WTC11 (cell line): ENCODE measurements around the gene WDR75. TPM values are rescaled to one million over a fixed set of nuclear protein-coding genes. Genes with fewer than 3 reads are reported as not detected.

Experiments used
- ATAC-seq: fragments of 200-7000 bp; cut with Tn5 transposase; 2 replicates; pipeline ENCODE4 v1.10.0; 2021; ENCODE audit warnings: mild to moderate bottlenecking, moderate library complexity
- CTCF ChIA-PET: fragments of 300-600 bp; sonication (Branson Sonifier 250); formaldehyde crosslinking; loops from one replicate; lab custom pipeline; 2021; ENCODE audit warnings: antibody characterized with exemption; lab: Charles Lee
- POLR2A ChIA-PET: fragments of 350-600 bp; sonication (Branson Sonifier 250); formaldehyde crosslinking; loops from one replicate; lab custom pipeline; 2021; ENCODE audit warnings: antibody characterized with exemption; lab: Charles Lee
- DNase-seq: peaks from one replicate; pipeline ENCODE4 v3.0.0; 2021; ENCODE audit warnings: low spot score
- H3K27ac Mint-ChIP-seq: 2 replicates; pipeline ENCODE4 v1.8.0; 2021; ENCODE audit warnings: mixed read lengths
- H3K27me3 Mint-ChIP-seq: 2 replicates; pipeline ENCODE4 v1.8.0; 2021; ENCODE audit warnings: low read depth, mild to moderate bottlenecking, moderate library complexity, mixed read lengths
- H3K36me3 Mint-ChIP-seq: 2 replicates; pipeline ENCODE4 v1.8.0; 2021; ENCODE audit warnings: mixed read lengths
- H3K4me1 Mint-ChIP-seq: 2 replicates; pipeline ENCODE4 v1.8.0; 2022; ENCODE audit warnings: mixed read lengths
- H3K4me3 Mint-ChIP-seq: 2 replicates; pipeline ENCODE4 v1.8.0; 2021; ENCODE audit warnings: mild to moderate bottlenecking, moderate library complexity, mixed read lengths
- H3K9me3 Mint-ChIP-seq: 2 replicates; pipeline ENCODE4 v1.8.0; 2021; ENCODE audit warnings: mixed read lengths
- CBFB ChIP-seq: sonication (generic); formaldehyde crosslinking; IDR thresholded peaks from 2 replicates; pipeline ENCODE4 v1.8.1; 2022; ENCODE audit warnings: mild to moderate bottlenecking, low read depth, missing genetic modification reagents
- CREM ChIP-seq: sonication (generic); formaldehyde crosslinking; IDR thresholded peaks from 2 replicates; pipeline ENCODE4 v1.8.1; 2022; ENCODE audit warnings: mild to moderate bottlenecking, missing genetic modification reagents, moderate library complexity
- MYBL2 ChIP-seq: sonication (generic); formaldehyde crosslinking; IDR thresholded peaks from 2 replicates; pipeline ENCODE4 v1.8.1; 2023; ENCODE audit warnings: mild to moderate bottlenecking, moderate library complexity, missing genetic modification reagents
- RELA ChIP-seq: sonication (generic); formaldehyde crosslinking; IDR thresholded peaks from 2 replicates; pipeline ENCODE4 v1.8.1; 2022; ENCODE audit warnings: missing genetic modification reagents, mild to moderate bottlenecking, borderline replicate concordance
- RORB ChIP-seq: fragments of 250-450 bp; sonication (Bioruptor Pico); IDR thresholded peaks from 2 replicates; pipeline ENCODE4 v1.9.0; 2021; ENCODE audit warnings: mild to moderate bottlenecking
- SMAD4 ChIP-seq: sonication (generic); formaldehyde crosslinking; IDR thresholded peaks from 2 replicates; pipeline ENCODE4 v1.8.0; 2022; ENCODE audit warnings: mild to moderate bottlenecking, missing genetic modification reagents
- TCF7 ChIP-seq: sonication (generic); formaldehyde crosslinking; IDR thresholded peaks from 2 replicates; pipeline ENCODE4 v1.8.0; 2022; ENCODE audit warnings: mild to moderate bottlenecking, low read depth, missing genetic modification reagents, moderate library complexity
- ZNF121 ChIP-seq: sonication (generic); formaldehyde crosslinking; IDR thresholded peaks from 2 replicates; pipeline ENCODE4 v1.8.0; 2023; ENCODE audit warnings: missing genetic modification reagents
- ZNF416 ChIP-seq: fragments of 250-450 bp; sonication (Bioruptor Pico); IDR thresholded peaks from 2 replicates; pipeline ENCODE4 v1.9.0; 2021; ENCODE audit warnings: mild to moderate bottlenecking, inconsistent platforms
- total RNA-seq: library from RNA; stranded (reverse); gene quantifications from 3 replicates; pipeline ENCODE4 v1.2.3, GENCODE V29; 2021
- TF ChIP-seq, protein P1 (sequence below): fragments of 250-450 bp; sonication (Bioruptor Pico); IDR thresholded peaks from 2 replicates; pipeline ENCODE4 v1.9.0; 2021; ENCODE audit warnings: mild to moderate bottlenecking, borderline replicate concordance
- TF ChIP-seq, protein P2 (sequence below): fragments of 250-450 bp; sonication (Bioruptor Pico); IDR thresholded peaks from 2 replicates; pipeline ENCODE4 v2.1.2; 2022; ENCODE audit warnings: mild to moderate bottlenecking, moderate library complexity
- TF ChIP-seq, protein P3 (sequence below): sonication (generic); formaldehyde crosslinking; IDR thresholded peaks from 2 replicates; pipeline ENCODE4 v1.8.1; 2022; ENCODE audit warnings: low read depth, mild to moderate bottlenecking, moderate library complexity, missing genetic modification reagents, borderline replicate concordance
- TF ChIP-seq, protein P4 (sequence below): sonication (generic); formaldehyde crosslinking; IDR thresholded peaks from 2 replicates; pipeline ENCODE4 v1.8.0; 2022; ENCODE audit warnings: mild to moderate bottlenecking, missing genetic modification reagents
- TF ChIP-seq, protein P5 (sequence below): sonication (generic); formaldehyde crosslinking; IDR thresholded peaks from 2 replicates; pipeline ENCODE4 v1.8.1; 2022; ENCODE audit warnings: missing genetic modification reagents, borderline replicate concordance
- TF ChIP-seq, protein P6 (sequence below): fragments of 200-600 bp; IDR thresholded peaks from 2 replicates; pipeline ENCODE4 v1.8.0; 2022; ENCODE audit warnings: antibody characterized with exemption
- TF ChIP-seq, protein P7 (sequence below): fragments of 250-450 bp; sonication (Bioruptor Pico); conservative IDR thresholded peaks from 2 replicates; pipeline ENCODE4 v1.9.0; 2021; ENCODE audit warnings: mild to moderate bottlenecking

WDR75 gene
- total RNA-seq, 1 experiment from 2014 or later: 68.3 TPM

DNA sequence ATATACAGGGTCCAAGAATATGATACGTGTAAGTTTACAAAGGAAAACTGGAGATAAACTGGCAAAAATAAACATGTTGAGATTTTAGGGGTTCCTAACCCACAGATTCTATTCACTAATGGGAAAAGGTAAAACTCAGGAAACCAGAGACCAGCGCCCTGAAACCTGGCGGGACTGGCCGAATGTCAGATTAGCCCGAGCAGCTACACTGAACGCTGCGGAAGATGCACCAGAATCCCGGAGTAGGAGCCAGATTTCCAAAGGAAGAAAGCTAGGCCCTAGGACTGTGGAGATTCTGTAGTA is 679 bp upstream of the WDR75 start:
- POLR2A ChIA-PET: interaction anchor here (0.5 to 0.7 kb wide), 2 partner anchors 27 to 62 kb away, joined by 4 read pairs; no protein-coding TSS in a partner anchor
- no peaks in the 10 kb centered on the region; the same call in 1 of the 2 replicates for H3K9me3 Mint-ChIP-seq
- ATAC-seq: peak; percentile 49
- H3K27ac Mint-ChIP-seq: peak overlapping the region; percentile 99
- H3K4me1 Mint-ChIP-seq: peaks cover 6% of the 10 kb centered on the region; the same call in 1 of the 2 replicates
- H3K27me3 Mint-ChIP-seq: no peaks in the 10 kb centered on the region
- CTCF ChIA-PET: no interaction called here
- TF ChIP-seq TCF7 (no peak), ZNF121 (CRISPR knock-in tag) (no peak), RORB (CRISPR knock-in tag) (no peak), SMAD4 (CRISPR knock-in tag) (no peak), MYBL2 (CRISPR knock-in tag) (no peak), ZNF416 (CRISPR knock-in tag) (no peak), RELA (CRISPR knock-in tag) (no peak), CBFB (no peak), CREM (CRISPR knock-in tag) (no peak)
- TF ChIP-seq, protein P1, sequence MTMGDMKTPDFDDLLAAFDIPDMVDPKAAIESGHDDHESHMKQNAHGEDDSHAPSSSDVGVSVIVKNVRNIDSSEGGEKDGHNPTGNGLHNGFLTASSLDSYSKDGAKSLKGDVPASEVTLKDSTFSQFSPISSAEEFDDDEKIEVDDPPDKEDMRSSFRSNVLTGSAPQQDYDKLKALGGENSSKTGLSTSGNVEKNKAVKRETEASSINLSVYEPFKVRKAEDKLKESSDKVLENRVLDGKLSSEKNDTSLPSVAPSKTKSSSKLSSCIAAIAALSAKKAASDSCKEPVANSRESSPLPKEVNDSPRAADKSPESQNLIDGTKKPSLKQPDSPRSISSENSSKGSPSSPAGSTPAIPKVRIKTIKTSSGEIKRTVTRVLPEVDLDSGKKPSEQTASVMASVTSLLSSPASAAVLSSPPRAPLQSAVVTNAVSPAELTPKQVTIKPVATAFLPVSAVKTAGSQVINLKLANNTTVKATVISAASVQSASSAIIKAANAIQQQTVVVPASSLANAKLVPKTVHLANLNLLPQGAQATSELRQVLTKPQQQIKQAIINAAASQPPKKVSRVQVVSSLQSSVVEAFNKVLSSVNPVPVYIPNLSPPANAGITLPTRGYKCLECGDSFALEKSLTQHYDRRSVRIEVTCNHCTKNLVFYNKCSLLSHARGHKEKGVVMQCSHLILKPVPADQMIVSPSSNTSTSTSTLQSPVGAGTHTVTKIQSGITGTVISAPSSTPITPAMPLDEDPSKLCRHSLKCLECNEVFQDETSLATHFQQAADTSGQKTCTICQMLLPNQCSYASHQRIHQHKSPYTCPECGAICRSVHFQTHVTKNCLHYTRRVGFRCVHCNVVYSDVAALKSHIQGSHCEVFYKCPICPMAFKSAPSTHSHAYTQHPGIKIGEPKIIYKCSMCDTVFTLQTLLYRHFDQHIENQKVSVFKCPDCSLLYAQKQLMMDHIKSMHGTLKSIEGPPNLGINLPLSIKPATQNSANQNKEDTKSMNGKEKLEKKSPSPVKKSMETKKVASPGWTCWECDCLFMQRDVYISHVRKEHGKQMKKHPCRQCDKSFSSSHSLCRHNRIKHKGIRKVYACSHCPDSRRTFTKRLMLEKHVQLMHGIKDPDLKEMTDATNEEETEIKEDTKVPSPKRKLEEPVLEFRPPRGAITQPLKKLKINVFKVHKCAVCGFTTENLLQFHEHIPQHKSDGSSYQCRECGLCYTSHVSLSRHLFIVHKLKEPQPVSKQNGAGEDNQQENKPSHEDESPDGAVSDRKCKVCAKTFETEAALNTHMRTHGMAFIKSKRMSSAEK (CRISPR knock-in tag): no peak
- TF ChIP-seq, protein P2, sequence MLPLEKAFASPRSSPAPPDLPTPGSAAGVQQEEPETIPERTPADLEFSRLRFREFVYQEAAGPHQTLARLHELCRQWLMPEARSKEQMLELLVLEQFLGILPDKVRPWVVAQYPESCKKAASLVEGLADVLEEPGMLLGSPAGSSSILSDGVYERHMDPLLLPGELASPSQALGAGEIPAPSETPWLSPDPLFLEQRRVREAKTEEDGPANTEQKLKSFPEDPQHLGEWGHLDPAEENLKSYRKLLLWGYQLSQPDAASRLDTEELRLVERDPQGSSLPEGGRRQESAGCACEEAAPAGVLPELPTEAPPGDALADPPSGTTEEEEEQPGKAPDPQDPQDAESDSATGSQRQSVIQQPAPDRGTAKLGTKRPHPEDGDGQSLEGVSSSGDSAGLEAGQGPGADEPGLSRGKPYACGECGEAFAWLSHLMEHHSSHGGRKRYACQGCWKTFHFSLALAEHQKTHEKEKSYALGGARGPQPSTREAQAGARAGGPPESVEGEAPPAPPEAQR: no peak
- TF ChIP-seq, protein P3, sequence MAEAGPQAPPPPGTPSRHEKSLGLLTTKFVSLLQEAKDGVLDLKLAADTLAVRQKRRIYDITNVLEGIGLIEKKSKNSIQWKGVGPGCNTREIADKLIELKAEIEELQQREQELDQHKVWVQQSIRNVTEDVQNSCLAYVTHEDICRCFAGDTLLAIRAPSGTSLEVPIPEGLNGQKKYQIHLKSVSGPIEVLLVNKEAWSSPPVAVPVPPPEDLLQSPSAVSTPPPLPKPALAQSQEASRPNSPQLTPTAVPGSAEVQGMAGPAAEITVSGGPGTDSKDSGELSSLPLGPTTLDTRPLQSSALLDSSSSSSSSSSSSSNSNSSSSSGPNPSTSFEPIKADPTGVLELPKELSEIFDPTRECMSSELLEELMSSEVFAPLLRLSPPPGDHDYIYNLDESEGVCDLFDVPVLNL (CRISPR knock-in tag): no peak
- TF ChIP-seq, protein P4, sequence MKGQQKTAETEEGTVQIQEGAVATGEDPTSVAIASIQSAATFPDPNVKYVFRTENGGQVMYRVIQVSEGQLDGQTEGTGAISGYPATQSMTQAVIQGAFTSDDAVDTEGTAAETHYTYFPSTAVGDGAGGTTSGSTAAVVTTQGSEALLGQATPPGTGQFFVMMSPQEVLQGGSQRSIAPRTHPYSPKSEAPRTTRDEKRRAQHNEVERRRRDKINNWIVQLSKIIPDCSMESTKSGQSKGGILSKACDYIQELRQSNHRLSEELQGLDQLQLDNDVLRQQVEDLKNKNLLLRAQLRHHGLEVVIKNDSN (CRISPR knock-in tag): no peak
- TF ChIP-seq, protein P5, sequence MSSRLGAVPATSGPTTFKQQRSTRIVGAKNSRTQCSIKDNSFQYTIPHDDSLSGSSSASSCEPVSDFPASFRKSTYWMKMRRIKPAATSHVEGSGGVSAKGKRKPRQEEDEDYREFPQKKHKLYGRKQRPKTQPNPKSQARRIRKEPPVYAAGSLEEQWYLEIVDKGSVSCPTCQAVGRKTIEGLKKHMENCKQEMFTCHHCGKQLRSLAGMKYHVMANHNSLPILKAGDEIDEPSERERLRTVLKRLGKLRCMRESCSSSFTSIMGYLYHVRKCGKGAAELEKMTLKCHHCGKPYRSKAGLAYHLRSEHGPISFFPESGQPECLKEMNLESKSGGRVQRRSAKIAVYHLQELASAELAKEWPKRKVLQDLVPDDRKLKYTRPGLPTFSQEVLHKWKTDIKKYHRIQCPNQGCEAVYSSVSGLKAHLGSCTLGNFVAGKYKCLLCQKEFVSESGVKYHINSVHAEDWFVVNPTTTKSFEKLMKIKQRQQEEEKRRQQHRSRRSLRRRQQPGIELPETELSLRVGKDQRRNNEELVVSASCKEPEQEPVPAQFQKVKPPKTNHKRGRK (CRISPR knock-in tag): no peak
- TF ChIP-seq, protein P6, sequence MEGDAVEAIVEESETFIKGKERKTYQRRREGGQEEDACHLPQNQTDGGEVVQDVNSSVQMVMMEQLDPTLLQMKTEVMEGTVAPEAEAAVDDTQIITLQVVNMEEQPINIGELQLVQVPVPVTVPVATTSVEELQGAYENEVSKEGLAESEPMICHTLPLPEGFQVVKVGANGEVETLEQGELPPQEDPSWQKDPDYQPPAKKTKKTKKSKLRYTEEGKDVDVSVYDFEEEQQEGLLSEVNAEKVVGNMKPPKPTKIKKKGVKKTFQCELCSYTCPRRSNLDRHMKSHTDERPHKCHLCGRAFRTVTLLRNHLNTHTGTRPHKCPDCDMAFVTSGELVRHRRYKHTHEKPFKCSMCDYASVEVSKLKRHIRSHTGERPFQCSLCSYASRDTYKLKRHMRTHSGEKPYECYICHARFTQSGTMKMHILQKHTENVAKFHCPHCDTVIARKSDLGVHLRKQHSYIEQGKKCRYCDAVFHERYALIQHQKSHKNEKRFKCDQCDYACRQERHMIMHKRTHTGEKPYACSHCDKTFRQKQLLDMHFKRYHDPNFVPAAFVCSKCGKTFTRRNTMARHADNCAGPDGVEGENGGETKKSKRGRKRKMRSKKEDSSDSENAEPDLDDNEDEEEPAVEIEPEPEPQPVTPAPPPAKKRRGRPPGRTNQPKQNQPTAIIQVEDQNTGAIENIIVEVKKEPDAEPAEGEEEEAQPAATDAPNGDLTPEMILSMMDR: no peak
- TF ChIP-seq, protein P7, sequence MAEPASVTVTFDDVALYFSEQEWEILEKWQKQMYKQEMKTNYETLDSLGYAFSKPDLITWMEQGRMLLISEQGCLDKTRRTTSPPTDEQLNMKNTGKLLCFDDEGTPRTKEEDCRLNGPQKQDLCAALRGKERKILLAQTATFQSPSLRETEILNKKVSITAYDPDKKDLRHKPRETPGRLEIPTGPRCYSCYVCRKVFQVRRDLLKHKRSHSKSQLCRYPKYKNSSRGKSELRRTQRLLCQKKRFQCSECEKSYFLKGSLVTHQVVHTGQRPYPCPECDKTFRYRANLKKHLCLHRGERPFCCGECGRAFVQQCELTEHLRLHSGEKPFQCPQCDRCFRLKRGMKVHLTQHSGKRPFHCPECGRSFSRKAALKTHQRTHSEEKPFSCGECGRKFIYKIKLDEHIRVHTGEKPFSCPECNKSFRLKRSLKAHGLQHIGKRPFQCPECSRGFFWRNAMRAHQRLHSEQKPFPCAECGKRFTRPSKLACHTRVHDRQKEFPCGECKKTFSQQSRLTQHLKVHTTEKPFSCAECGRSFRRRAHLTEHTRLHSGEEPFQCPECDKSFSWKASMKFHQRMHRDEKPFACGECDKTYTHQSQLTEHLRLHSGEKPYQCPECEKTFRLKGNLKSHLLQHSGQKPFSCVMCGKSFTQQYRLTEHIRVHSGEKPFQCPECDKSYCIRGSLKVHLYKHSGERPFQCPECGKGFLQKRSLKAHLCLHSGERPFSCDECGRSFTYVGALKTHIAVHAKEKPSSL (CRISPR knock-in tag): no peak
- TF ChIP-seq, all 79 proteins: peak for 0
- DNase-seq: no peak
- Mint-ChIP-seq H3K36me3 (no peaks in the 10 kb centered on the region), H3K4me3 (no peak overlapping the region)
